ENCODE data around the gene MRNIP. TPM values are rescaled to one million over a fixed set of nuclear protein-coding genes. Genes with fewer than 3 reads are reported as not detected.

MRNIP gene
- polyA plus RNA-seq, 1 experiment, result 16.0 TPM

DNA sequence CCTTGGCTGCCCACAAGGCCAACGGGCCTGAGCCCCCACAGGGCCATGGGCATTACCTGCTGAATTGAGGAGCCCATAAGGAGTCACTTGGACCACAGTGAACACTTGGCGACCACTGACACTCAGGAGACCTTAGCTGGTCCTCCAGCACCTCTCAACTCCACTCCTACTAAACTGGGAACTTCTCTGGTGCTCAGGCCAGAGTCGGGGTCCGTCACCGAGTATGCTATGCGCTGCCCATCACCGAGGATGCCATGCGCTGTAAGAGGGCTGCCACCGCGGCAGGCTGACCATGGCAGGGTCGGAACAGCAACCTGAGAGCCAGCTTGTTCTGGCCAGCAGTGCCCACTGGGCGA, 38.5 kb downstream of the MRNIP start:
- Histone ChIP-seq H3K9me3 (ENCODE audit: control insufficient read depth, insufficient read depth, low read length) (no peaks in the 10 kb centered on the region; the same call in 1 of the 2 replicates), H3K27ac (ENCODE audit: low read depth, low read length) (peak overlapping the region; percentile 99), H3K4me3 (ENCODE audit: low read depth, low read length) (peak overlapping the region; percentile 94), H3K27me3 (ENCODE audit: control insufficient read depth, insufficient read depth, low read length) (no peaks in the 10 kb centered on the region)
- no peak for DNase-seq (ENCODE audit: low read depth, low spot score)
- ChIA-PET CTCF (no interaction called here), POLR2A (interaction anchor here (0.6 to 2.9 kb wide), 11 partner anchors 9 to 223 kb away, joined by 3 to 14 read pairs (median 7); partner anchors contain the start of genes HNRNPH1 and MAML1)
- no peak for TF ChIP-seq CTCF (IDR thresholded peaks at IDR 0.05; ENCODE audit: low read depth, low read length)

- peak overlapping the region; percentile 29; the same call in 1 of the 2 replicates for H3K4me3 ChIP-seq (ENCODE audit: low read depth, low read length)
- CTCF ChIA-PET, result no interaction called here
- TF ChIP-seq CTCF (IDR thresholded peaks at IDR 0.05; ENCODE audit: low read depth, low read length), result no peak
- no peaks in the 10 kb centered on the region for H3K27me3 ChIP-seq (ENCODE audit: control insufficient read depth, insufficient read depth, low read length)
- H3K27ac ChIP-seq (ENCODE audit: low read depth, low read length), result peak overlapping the region; percentile 99
- POLR2A ChIA-PET, result interaction anchor here (0.6 to 2.9 kb wide), 9 partner anchors 8 to 196 kb away, joined by 3 to 14 read pairs (median 5); partner anchors contain the start of gene HNRNPH1
- no peak for DNase-seq (ENCODE audit: low read depth, low spot score)
- no peaks in the 10 kb centered on the region; the same call in 1 of the 2 replicates for H3K9me3 ChIP-seq (ENCODE audit: control insufficient read depth, insufficient read depth, low read length)
Observed at GRCh38 chr5:179819296-179820126, 39.1 kb downstream of the MRNIP start.

- POLR2A ChIA-PET, result interaction anchor here (0.6 to 2.9 kb wide), 5 partner anchors 9 to 195 kb away, joined by 3 to 12 read pairs (median 4); partner anchors contain the start of gene HNRNPH1
- no peaks in the 10 kb centered on the region; the same call in 1 of the 2 replicates for H3K9me3 ChIP-seq (ENCODE audit: control insufficient read depth, insufficient read depth, low read length)
- no peak for TF ChIP-seq CTCF (IDR thresholded peaks at IDR 0.05; ENCODE audit: low read depth, low read length)
- H3K27ac ChIP-seq (ENCODE audit: low read depth, low read length), result peak overlapping the region; percentile 99
- H3K27me3 ChIP-seq (ENCODE audit: control insufficient read depth, insufficient read depth, low read length), result no peaks in the 10 kb centered on the region
- H3K4me3 ChIP-seq (ENCODE audit: low read depth, low read length), result peak overlapping the region; percentile 44
- DNase-seq (ENCODE audit: low read depth, low spot score), result peak; percentile 81
- CTCF ChIA-PET, result no interaction called here
Observed at GRCh38 chr5:179818746-179819295, 39.8 kb downstream of the MRNIP start.

DNA sequence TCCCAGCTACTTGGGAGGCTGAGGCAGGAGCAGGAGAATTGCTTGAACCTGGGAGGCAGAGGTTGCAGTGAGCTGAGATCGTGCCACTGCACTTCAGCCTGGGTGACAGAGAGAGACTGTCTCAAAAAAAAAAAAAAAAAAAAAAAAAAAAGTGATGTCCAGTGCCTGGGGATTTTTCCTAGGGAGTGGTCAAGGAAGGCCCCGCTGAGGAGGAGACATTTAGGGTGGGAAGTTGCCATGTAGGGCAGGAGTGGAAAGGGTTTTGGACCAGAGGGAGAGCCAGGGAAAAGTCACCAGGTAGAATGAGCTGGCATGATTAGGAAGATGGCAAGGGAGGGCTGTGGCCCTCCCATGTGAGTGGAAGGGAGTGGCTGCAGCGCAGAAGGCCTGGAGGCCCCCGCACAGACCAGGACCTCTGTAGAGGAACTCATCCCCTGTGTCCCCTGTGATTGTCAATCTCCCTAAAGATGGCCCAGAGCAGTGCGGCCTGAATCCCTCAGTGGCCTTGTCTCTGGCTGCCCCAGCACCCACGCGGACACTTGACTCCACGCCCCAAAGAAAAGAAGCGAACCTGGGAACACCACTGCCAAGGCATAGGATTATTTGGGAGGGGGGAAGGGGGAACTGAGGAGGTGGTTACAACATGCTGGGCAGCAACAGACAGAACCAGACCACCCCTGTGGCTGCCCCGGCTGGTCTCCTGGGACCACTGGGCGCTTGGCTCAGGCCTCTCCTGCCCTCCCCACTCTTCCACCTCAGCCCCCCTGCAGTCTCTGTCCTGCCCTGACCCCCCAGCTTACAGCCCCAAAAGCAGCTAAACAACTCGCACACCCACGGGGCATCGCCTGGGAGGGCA, 40.5 kb downstream of the MRNIP start:
- CTCF ChIA-PET, result interaction anchor here (0.7 kb wide), 1 partner anchor 78 kb away, joined by 5 read pairs; no protein-coding TSS in a partner anchor

More for the DNA sequence above, 40.5 kb downstream of the MRNIP start:
- Histone ChIP-seq H3K4me3 (ENCODE audit: low read depth, low read length) (peak overlapping the region; percentile 44; the same call in 1 of the 2 replicates), H3K9me3 (ENCODE audit: control insufficient read depth, insufficient read depth, low read length) (no peaks in the 10 kb centered on the region; the same call in 1 of the 2 replicates), H3K27ac (ENCODE audit: low read depth, low read length) (peak overlapping the region; percentile 99), H3K27me3 (ENCODE audit: control insufficient read depth, insufficient read depth, low read length) (no peaks in the 10 kb centered on the region)
- POLR2A ChIA-PET, result interaction anchor here (0.6 to 2.9 kb wide), 2 partner anchors 10 to 194 kb away, joined by 6 to 12 read pairs; partner anchors contain the start of gene HNRNPH1
- DNase-seq (ENCODE audit: low read depth, low spot score), result no peak
- no peak for TF ChIP-seq CTCF (IDR thresholded peaks at IDR 0.05; ENCODE audit: low read depth, low read length)

Measured in AG04450 (cell line).